Breast epithelium (tissue), 3 donors: Measurements from ENCODE around the gene SRRM5.

Experiments used
- POLR2A ChIP-seq: fragments of 450-650 bp; IDR thresholded peaks from one replicate; pipeline ENCODE4 v1.6.1; 2016; ENCODE audit warnings: antibody characterized with exemption, mild to moderate bottlenecking, moderate library complexity
- TF ChIP-seq, protein P1 (sequence below), 3 donors: fragments of 450-650 bp; IDR thresholded peaks; one replicate each; pipeline ENCODE4 v1.5.1; 2016 to 2017; ENCODE audit warnings: antibody characterized with exemption in 3 of 3, mild to moderate bottlenecking in 3 of 3, moderate library complexity in 3 of 3

- TF ChIP-seq, protein P1, sequence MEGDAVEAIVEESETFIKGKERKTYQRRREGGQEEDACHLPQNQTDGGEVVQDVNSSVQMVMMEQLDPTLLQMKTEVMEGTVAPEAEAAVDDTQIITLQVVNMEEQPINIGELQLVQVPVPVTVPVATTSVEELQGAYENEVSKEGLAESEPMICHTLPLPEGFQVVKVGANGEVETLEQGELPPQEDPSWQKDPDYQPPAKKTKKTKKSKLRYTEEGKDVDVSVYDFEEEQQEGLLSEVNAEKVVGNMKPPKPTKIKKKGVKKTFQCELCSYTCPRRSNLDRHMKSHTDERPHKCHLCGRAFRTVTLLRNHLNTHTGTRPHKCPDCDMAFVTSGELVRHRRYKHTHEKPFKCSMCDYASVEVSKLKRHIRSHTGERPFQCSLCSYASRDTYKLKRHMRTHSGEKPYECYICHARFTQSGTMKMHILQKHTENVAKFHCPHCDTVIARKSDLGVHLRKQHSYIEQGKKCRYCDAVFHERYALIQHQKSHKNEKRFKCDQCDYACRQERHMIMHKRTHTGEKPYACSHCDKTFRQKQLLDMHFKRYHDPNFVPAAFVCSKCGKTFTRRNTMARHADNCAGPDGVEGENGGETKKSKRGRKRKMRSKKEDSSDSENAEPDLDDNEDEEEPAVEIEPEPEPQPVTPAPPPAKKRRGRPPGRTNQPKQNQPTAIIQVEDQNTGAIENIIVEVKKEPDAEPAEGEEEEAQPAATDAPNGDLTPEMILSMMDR (IDR thresholded peaks at IDR 0.05): no peak
- TF ChIP-seq POLR2A: no peak
Measured at GRCh38 chr19:43589678-43590077, 22.2 kb upstream of the SRRM5 start.
